PFSK-1 (cell line): ENCODE results near the gene CDH2.

Experiments used
- POLR2AphosphoS5 ChIP-seq: IDR thresholded peaks from 2 replicates; pipeline ENCODE4 v1.6.1; 2012; ENCODE audit warnings: low read depth, mild to moderate bottlenecking, control low read depth, low read length, moderate library complexity
- REST ChIP-seq, 2 experiments: IDR thresholded peaks; 2 replicates each; pipeline versions ENCODE4 v1.6.1 to v1.8.0; 2011 to 2012; ENCODE audit warnings: low read depth in 2 of 2, low read length in 2 of 2, control low read depth in 1 of 2, inconsistent platforms in 1 of 2, mild to moderate bottlenecking in 1 of 2, moderate library complexity in 1 of 2; ENCODE audit not compliant: insufficient read depth in 1 of 2
- SIN3A ChIP-seq: IDR thresholded peaks from 2 replicates; pipeline ENCODE4 v1.6.1; 2012; ENCODE audit warnings: mild to moderate bottlenecking, low read length, moderate library complexity, borderline replicate concordance; ENCODE audit not compliant: insufficient read depth
- TAF1 ChIP-seq: IDR thresholded peaks from 2 replicates; pipeline ENCODE4 v1.6.1; 2012; ENCODE audit warnings: low read length, control low read depth, borderline replicate concordance; ENCODE audit not compliant: insufficient read depth

GRCh38 chr18:28125051-28125450 is 51.9 kb downstream of the CDH2 start:
- TF ChIP-seq SIN3A (no peak), POLR2AphosphoS5 (no peak), REST (IDR thresholded peaks at IDR 0.05; ENCODE audit: insufficient read depth in 1 of 2, low read depth in 2 of 2, low read length in 2 of 2) (no peak), TAF1 (no peak)
